ENCODE data around the gene LGALS7B. TPM values are rescaled to one million over a fixed set of nuclear protein-coding genes. Genes with fewer than 3 reads are reported as not detected.
"Not testable (repeated sequence)": the region's sequence is repeated elsewhere in the genome, so short reads cannot be mapped to it uniquely, and the experiment has no call there.

Gene LGALS7B
- polyA plus RNA-seq, 1 of the 3 experiments (the other 2 are of a cell fraction), result not detected

DNA sequence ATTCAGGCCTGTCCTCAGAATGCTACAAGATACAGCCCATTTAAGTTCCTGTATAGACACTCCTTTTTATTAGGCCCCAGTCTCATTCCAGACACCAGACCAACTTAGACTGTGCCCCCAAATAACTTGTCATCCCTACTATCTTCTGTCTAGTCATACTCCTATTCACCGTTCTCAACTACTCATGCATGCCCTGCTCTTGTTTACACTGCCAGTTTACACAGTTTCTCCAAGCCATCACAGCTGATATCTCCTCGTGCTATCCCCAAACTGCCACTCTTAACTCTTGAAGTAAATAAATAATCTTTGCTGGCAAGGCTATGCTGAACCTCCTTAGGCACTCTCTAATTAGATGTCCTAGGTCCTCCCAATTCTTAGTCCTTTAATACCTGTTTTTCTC, 34.8 kb upstream of the LGALS7B start:
- H3K9me3 ChIP-seq; DNase-seq; H3K9me2 ChIP-seq; H3K4me1 ChIP-seq (ENCODE audit: control insufficient read depth in 1 of 2, insufficient read depth in 2 of 2, low read depth in 1 of 2, low read length in 1 of 2); H3K79me2 ChIP-seq (ENCODE audit: insufficient read depth); H3K27me3 ChIP-seq (ENCODE audit: insufficient read depth); CTCF ChIA-PET; H3F3A ChIP-seq (replicated peaks; ENCODE audit: insufficient read depth); H4K20me1 ChIP-seq (ENCODE audit: insufficient read depth); H3K4me3 ChIP-seq (ENCODE audit: low read depth in 2 of 2, low read length in 1 of 2); H3K4me2 ChIP-seq; H2AFZ ChIP-seq (ENCODE audit: low read depth); H3K36me3 ChIP-seq (replicated peaks in 1 of 2; ENCODE audit: control insufficient read depth in 1 of 2, insufficient read depth in 2 of 2, low read length in 1 of 2); POLR2A ChIA-PET; H3K9ac ChIP-seq; H3K27ac ChIP-seq (ENCODE audit: low read depth in 2 of 2, low read length in 1 of 2): not testable (repeated sequence)
- WGBS (ENCODE audit: low lambda C conversion rate), result 57% methylated on average over 2 of the region's 2 CpGs

DNA sequence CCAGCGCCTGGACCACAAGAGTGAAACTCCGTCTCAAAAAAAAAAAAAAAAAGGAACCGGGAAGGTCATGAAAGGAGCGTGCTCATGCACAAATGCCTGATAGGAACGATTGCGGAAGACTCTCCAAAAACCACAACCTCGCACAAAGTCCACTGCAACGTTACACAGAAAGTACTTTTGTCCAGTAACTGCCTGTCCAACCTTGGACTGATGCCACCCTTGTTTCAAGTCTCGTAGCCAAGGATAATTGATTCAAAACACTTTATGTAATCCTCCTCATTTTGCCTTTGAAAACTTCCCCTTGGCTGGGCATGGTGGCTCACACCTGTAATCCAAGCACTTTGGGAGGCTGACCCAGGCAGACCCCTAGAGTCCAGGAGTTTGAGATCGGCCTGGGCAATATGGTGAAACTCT, 29.4 kb upstream of the LGALS7B start:
- Histone ChIP-seq H3K36me3 (replicated peaks in 1 of 2; ENCODE audit: control insufficient read depth in 1 of 2, insufficient read depth in 2 of 2, low read length in 1 of 2) (no peaks in the 10 kb centered on the region), H3K4me1 (ENCODE audit: control insufficient read depth in 1 of 2, insufficient read depth in 2 of 2, low read depth in 1 of 2, low read length in 1 of 2) (no peaks in the 10 kb centered on the region), H3K9me3 (no peaks in the 10 kb centered on the region), H3K9ac (no peak overlapping the region), H3K27ac (ENCODE audit: low read depth in 2 of 2, low read length in 1 of 2) (no peak overlapping the region), H4K20me1 (ENCODE audit: insufficient read depth) (no peaks in the 10 kb centered on the region), H3K9me2 (no peaks in the 10 kb centered on the region), H3K4me3 (ENCODE audit: low read depth in 2 of 2, low read length in 1 of 2) (no peak overlapping the region), H2AFZ (ENCODE audit: low read depth) (no peak overlapping the region), H3K27me3 (ENCODE audit: insufficient read depth) (no peaks in the 10 kb centered on the region), H3F3A (replicated peaks; ENCODE audit: insufficient read depth) (no peaks in the 10 kb centered on the region), H3K4me2 (no peak overlapping the region), H3K79me2 (ENCODE audit: insufficient read depth) (no peaks in the 10 kb centered on the region)
- 75% methylated on average over 10 of the region's 10 CpGs for WGBS (ENCODE audit: low lambda C conversion rate)
- TF ChIP-seq TAF1 (IDR thresholded peaks at IDR 0.05; ENCODE audit: borderline replicate concordance, low read depth, low read length) (no peak), NRF1 (IDR thresholded peaks at IDR 0.05; ENCODE audit: low read depth, low read length) (no peak), EP300 (IDR thresholded peaks at IDR 0.05; ENCODE audit: borderline replicate concordance in 1 of 2, low read depth in 1 of 2, low read length in 1 of 2) (no peak), ELF1 (IDR thresholded peaks at IDR 0.05) (no peak), SMC3 (IDR thresholded peaks at IDR 0.05; ENCODE audit: low read depth, low read length) (no peak), RAD21 (IDR thresholded peaks at IDR 0.05; ENCODE audit: low read length) (no peak), FOXM1 (IDR thresholded peaks at IDR 0.05; ENCODE audit: low read depth) (no peak), JUND (IDR thresholded peaks at IDR 0.05) (no peak), RFX5 (IDR thresholded peaks at IDR 0.05; ENCODE audit: low read length) (no peak), RXRA (IDR thresholded peaks at IDR 0.05; ENCODE audit: borderline replicate concordance, low read depth) (no peak)
- TF ChIP-seq, protein P1, sequence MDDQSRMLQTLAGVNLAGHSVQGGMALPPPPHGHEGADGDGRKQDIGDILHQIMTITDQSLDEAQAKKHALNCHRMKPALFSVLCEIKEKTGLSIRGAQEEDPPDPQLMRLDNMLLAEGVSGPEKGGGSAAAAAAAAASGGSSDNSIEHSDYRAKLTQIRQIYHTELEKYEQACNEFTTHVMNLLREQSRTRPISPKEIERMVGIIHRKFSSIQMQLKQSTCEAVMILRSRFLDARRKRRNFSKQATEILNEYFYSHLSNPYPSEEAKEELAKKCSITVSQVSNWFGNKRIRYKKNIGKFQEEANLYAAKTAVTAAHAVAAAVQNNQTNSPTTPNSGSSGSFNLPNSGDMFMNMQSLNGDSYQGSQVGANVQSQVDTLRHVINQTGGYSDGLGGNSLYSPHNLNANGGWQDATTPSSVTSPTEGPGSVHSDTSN (IDR thresholded peaks at IDR 0.05), result no peak
- TF ChIP-seq, protein P2, sequence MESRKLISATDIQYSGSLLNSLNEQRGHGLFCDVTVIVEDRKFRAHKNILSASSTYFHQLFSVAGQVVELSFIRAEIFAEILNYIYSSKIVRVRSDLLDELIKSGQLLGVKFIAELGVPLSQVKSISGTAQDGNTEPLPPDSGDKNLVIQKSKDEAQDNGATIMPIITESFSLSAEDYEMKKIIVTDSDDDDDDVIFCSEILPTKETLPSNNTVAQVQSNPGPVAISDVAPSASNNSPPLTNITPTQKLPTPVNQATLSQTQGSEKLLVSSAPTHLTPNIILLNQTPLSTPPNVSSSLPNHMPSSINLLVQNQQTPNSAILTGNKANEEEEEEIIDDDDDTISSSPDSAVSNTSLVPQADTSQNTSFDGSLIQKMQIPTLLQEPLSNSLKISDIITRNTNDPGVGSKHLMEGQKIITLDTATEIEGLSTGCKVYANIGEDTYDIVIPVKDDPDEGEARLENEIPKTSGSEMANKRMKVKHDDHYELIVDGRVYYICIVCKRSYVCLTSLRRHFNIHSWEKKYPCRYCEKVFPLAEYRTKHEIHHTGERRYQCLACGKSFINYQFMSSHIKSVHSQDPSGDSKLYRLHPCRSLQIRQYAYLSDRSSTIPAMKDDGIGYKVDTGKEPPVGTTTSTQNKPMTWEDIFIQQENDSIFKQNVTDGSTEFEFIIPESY (IDR thresholded peaks at IDR 0.05; ENCODE audit: borderline replicate concordance, low read depth), result no peak
- TF ChIP-seq, protein P3, sequence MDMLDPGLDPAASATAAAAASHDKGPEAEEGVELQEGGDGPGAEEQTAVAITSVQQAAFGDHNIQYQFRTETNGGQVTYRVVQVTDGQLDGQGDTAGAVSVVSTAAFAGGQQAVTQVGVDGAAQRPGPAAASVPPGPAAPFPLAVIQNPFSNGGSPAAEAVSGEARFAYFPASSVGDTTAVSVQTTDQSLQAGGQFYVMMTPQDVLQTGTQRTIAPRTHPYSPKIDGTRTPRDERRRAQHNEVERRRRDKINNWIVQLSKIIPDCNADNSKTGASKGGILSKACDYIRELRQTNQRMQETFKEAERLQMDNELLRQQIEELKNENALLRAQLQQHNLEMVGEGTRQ (IDR thresholded peaks at IDR 0.05; ENCODE audit: borderline replicate concordance, low read depth, low read length), result no peak
- POLR2A ChIA-PET, result no interaction called here
- CTCF ChIA-PET, result interaction anchor here (1.4 kb wide), 1 partner anchor 11 kb away, joined by 3 read pairs; no protein-coding TSS in a partner anchor
- no peak for DNase-seq

DNA sequence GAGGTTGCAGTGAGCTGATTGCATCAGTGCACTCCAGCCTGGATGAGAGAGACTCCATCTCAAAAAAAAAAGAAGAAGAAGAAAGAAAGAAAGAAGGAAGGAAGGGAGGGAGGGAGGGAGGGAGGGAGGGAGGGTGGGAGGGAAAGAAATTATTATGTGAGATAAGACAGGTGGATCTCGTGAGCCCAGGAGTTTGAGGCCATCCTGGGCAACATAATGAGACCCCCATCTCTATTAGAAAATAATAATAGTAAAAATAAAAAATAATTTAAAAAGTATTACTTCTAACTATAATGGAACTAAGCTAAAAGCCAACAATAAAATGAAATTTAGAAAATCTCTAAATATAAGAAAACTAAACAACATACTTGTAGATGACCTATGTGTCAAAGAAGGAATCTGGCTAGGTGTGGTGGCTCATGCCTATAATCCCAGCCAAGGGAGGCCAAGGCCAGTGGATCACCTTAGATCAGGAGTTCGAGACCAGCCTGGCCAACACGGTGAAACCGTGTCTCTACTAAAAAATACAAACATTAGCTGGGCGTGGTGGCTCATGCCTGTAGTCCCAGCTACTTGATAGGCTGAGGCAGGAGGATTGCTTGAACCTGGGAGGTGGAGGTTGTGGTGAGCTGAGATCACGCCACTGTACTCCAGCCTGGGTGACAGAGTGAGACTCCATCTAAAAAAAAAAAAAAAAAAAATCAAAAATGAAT, 28.0 kb upstream of the LGALS7B start:
- H3F3A ChIP-seq (replicated peaks; ENCODE audit: insufficient read depth); POLR2A ChIA-PET: not testable (repeated sequence)
- 71% methylated on average over 6 of the region's 6 CpGs for WGBS (ENCODE audit: low lambda C conversion rate)

DNA sequence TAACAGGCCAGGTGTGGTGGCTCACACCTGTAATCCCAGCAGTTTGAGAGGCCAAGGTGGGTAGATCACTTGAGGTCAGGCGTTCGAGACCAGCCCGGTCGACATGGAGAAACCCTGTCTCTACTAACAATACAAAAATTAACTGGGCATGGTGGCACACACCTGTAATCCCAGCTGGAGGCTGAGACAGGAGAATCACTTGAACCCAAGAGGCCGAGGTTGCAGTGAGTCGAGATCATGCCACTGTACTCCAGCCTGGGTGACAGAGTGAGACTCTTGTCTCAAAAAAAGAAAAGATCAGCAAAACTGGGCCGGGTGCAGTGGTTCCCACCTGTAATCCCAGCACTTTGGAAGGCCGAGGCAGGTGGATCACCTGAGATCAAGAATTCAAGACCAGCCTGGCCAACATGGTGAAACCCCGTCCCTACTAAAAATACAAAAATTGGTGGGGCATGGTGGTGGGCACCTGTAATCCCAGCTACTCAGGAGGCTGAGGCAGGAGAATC, 27.1 kb upstream of the LGALS7B start:
- POLR2A ChIA-PET; H3K4me3 ChIP-seq (ENCODE audit: low read depth in 2 of 2, low read length in 1 of 2); H3K4me1 ChIP-seq (ENCODE audit: control insufficient read depth in 1 of 2, insufficient read depth in 2 of 2, low read depth in 1 of 2, low read length in 1 of 2); H3K9me3 ChIP-seq; H4K20me1 ChIP-seq (ENCODE audit: insufficient read depth); CTCF ChIA-PET; H3K36me3 ChIP-seq (replicated peaks in 1 of 2; ENCODE audit: control insufficient read depth in 1 of 2, insufficient read depth in 2 of 2, low read length in 1 of 2); H3F3A ChIP-seq (replicated peaks; ENCODE audit: insufficient read depth); H3K27ac ChIP-seq (ENCODE audit: low read depth in 2 of 2, low read length in 1 of 2); H3K27me3 ChIP-seq (ENCODE audit: insufficient read depth); H3K4me2 ChIP-seq; H3K79me2 ChIP-seq (ENCODE audit: insufficient read depth); H3K9me2 ChIP-seq; DNase-seq; H3K9ac ChIP-seq; H2AFZ ChIP-seq (ENCODE audit: low read depth): not testable (repeated sequence)
- WGBS (ENCODE audit: low lambda C conversion rate), result 91% methylated on average over 8 of the region's 9 CpGs

More for the DNA sequence above, 28.0 kb upstream of the LGALS7B start:
- not testable (repeated sequence) for H3K27ac ChIP-seq (ENCODE audit: low read depth in 2 of 2, low read length in 1 of 2); H3K36me3 ChIP-seq (replicated peaks in 1 of 2; ENCODE audit: control insufficient read depth in 1 of 2, insufficient read depth in 2 of 2, low read length in 1 of 2); H2AFZ ChIP-seq (ENCODE audit: low read depth); H3K9ac ChIP-seq; H3K9me2 ChIP-seq; H4K20me1 ChIP-seq (ENCODE audit: insufficient read depth); H3K4me3 ChIP-seq (ENCODE audit: low read depth in 2 of 2, low read length in 1 of 2); H3K79me2 ChIP-seq (ENCODE audit: insufficient read depth); H3K4me1 ChIP-seq (ENCODE audit: control insufficient read depth in 1 of 2, insufficient read depth in 2 of 2, low read depth in 1 of 2, low read length in 1 of 2); H3K9me3 ChIP-seq; DNase-seq; H3K4me2 ChIP-seq; H3K27me3 ChIP-seq (ENCODE audit: insufficient read depth)
- CTCF ChIA-PET, result interaction anchor here (1.4 kb wide), 1 partner anchor 12 kb away, joined by 3 read pairs; no protein-coding TSS in a partner anchor

All from SK-N-SH (cell line).